NT2/D1 (cell line): ENCODE measurements around the gene USP2.

Experiments used
- SUZ12 ChIP-seq: IDR thresholded peaks from 2 replicates; pipeline ENCODE4 v1.6.1; 2011; ENCODE audit not compliant: insufficient read length, insufficient read depth; ENCODE audit errors: extremely low read depth
- YY1 ChIP-seq: IDR thresholded peaks from 2 replicates; pipeline ENCODE4 v1.6.1; 2011; ENCODE audit not compliant: insufficient read length, insufficient read depth
- ZNF274 ChIP-seq: IDR thresholded peaks from 2 replicates; pipeline ENCODE4 v1.6.1; 2011; ENCODE audit warnings: mild to moderate bottlenecking, low read depth, low read length

GRCh38 chr11:119317592-119318239, 63.8 kb downstream of the USP2 start:
- TF ChIP-seq YY1 (no peak), ZNF274 (no peak), SUZ12 (no peak)
